Ishikawa (cell line): Measurements from ENCODE around the gene FOXP1.

ENCODE experiments used
- CEBPB ChIP-seq: IDR thresholded peaks from 2 replicates; pipeline ENCODE4 v1.6.1; 2012
- CREB1 ChIP-seq: IDR thresholded peaks from 2 replicates; pipeline ENCODE4 v1.6.1; 2012; ENCODE audit warnings: low read depth
- EGR1 ChIP-seq: IDR thresholded peaks from 2 replicates; pipeline ENCODE4 v1.6.1; 2012
- EP300 ChIP-seq: IDR thresholded peaks from 2 replicates; pipeline ENCODE4 v1.6.1; 2012; ENCODE audit warnings: borderline replicate concordance
- FOXM1 ChIP-seq: IDR thresholded peaks from 2 replicates; pipeline ENCODE4 v1.6.1; 2012; ENCODE audit warnings: low read depth, borderline replicate concordance
- NFIC ChIP-seq: IDR thresholded peaks from 2 replicates; pipeline ENCODE4 v1.6.1; 2012
- RAD21 ChIP-seq: IDR thresholded peaks from 2 replicates; pipeline ENCODE4 v1.6.1; 2012; ENCODE audit warnings: low read depth
- TAF1 ChIP-seq: IDR thresholded peaks from 2 replicates; pipeline ENCODE4 v1.6.1; 2012; ENCODE audit warnings: low read depth, mild to moderate bottlenecking
- TCF12 ChIP-seq: IDR thresholded peaks from 2 replicates; pipeline ENCODE4 v1.6.1; 2012; ENCODE audit warnings: low read depth
- TEAD4 ChIP-seq: IDR thresholded peaks from 2 replicates; pipeline ENCODE4 v1.6.1; 2012
- YY1 ChIP-seq: IDR thresholded peaks from 2 replicates; pipeline ENCODE4 v1.6.1; 2012; ENCODE audit warnings: low read depth
- ZBTB7A ChIP-seq: IDR thresholded peaks from 2 replicates; pipeline ENCODE4 v1.6.1; 2012; ENCODE audit warnings: low read depth
- TF ChIP-seq, protein P1 (sequence below): IDR thresholded peaks from 2 replicates; pipeline ENCODE4 v1.6.1; 2012
- TF ChIP-seq, protein P2 (sequence below): IDR thresholded peaks from 2 replicates; pipeline ENCODE4 v1.6.1; 2012
- TF ChIP-seq, protein P3 (sequence below): IDR thresholded peaks from 2 replicates; pipeline ENCODE4 v1.6.1; 2012; ENCODE audit warnings: low read depth, mild to moderate bottlenecking

The FOXP1 gene

DNA sequence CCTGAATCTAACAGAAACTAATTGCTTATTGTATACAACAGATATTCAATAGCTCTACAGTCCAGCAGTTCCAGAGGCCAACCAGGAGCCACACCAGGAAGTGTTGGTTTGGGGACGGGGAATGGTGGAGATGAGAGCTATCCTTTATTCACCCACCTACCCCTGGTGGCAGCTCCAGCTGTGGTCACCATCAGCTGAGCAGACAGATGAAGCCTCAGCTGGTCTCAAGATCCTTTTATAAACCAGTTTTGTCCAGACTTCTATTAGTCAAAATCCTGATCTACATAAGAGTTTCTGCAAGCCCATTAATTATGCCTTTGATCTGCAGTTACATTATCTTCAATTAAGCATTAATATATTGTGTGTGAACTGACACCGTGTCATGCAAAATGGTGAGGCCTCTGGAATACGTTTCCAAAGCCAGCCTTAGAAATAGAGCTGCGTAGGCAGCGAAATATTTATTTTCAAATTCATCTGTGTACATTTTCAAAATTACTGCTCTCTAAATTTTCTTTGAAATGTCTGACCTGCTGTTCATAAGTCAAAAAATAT is 488.8 kb downstream of the FOXP1 start:
- TF ChIP-seq NFIC (no peak), FOXM1 (no peak), EP300 (no peak), RAD21 (no peak), CEBPB (no peak), EGR1 (no peak), TEAD4 (no peak), TCF12 (no peak), ZBTB7A (no peak), TAF1 (no peak), YY1 (no peak), CREB1 (no peak)
- TF ChIP-seq, protein P1, sequence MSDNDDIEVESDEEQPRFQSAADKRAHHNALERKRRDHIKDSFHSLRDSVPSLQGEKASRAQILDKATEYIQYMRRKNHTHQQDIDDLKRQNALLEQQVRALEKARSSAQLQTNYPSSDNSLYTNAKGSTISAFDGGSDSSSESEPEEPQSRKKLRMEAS = no peak
- TF ChIP-seq, protein P2, sequence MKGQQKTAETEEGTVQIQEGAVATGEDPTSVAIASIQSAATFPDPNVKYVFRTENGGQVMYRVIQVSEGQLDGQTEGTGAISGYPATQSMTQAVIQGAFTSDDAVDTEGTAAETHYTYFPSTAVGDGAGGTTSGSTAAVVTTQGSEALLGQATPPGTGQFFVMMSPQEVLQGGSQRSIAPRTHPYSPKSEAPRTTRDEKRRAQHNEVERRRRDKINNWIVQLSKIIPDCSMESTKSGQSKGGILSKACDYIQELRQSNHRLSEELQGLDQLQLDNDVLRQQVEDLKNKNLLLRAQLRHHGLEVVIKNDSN = no peak
- TF ChIP-seq, protein P3, sequence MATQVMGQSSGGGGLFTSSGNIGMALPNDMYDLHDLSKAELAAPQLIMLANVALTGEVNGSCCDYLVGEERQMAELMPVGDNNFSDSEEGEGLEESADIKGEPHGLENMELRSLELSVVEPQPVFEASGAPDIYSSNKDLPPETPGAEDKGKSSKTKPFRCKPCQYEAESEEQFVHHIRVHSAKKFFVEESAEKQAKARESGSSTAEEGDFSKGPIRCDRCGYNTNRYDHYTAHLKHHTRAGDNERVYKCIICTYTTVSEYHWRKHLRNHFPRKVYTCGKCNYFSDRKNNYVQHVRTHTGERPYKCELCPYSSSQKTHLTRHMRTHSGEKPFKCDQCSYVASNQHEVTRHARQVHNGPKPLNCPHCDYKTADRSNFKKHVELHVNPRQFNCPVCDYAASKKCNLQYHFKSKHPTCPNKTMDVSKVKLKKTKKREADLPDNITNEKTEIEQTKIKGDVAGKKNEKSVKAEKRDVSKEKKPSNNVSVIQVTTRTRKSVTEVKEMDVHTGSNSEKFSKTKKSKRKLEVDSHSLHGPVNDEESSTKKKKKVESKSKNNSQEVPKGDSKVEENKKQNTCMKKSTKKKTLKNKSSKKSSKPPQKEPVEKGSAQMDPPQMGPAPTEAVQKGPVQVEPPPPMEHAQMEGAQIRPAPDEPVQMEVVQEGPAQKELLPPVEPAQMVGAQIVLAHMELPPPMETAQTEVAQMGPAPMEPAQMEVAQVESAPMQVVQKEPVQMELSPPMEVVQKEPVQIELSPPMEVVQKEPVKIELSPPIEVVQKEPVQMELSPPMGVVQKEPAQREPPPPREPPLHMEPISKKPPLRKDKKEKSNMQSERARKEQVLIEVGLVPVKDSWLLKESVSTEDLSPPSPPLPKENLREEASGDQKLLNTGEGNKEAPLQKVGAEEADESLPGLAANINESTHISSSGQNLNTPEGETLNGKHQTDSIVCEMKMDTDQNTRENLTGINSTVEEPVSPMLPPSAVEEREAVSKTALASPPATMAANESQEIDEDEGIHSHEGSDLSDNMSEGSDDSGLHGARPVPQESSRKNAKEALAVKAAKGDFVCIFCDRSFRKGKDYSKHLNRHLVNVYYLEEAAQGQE = no peak

DNA sequence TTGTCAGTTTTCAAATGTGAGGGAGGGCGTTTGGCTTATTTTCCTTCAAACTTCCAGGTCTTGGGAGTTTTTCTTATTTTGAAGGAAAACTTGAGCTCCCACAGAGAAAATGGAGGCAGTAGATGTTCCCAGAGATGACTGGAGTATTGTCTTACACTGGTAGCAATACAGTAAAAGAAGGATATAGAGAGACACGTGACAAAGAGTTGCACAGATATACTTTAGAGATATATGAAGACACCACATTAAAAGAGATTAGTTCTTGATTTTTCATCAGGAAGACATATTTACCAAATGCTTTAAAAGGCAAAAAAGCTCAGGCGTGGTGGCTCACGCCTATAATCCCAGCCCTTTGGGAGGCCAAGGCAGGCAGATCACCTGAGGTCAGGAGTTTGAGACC is 490.9 kb downstream of the FOXP1 start:
- TF ChIP-seq FOXM1 (no peak), CREB1 (no peak), TEAD4 (no peak), YY1 (no peak), RAD21 (no peak), TAF1 (no peak), CEBPB (no peak), NFIC (no peak), EP300 (no peak), TCF12 (no peak), EGR1 (no peak), ZBTB7A (no peak)
- TF ChIP-seq, protein P3 = no peak
- TF ChIP-seq, protein P1 = no peak
- TF ChIP-seq, protein P2 = no peak

DNA sequence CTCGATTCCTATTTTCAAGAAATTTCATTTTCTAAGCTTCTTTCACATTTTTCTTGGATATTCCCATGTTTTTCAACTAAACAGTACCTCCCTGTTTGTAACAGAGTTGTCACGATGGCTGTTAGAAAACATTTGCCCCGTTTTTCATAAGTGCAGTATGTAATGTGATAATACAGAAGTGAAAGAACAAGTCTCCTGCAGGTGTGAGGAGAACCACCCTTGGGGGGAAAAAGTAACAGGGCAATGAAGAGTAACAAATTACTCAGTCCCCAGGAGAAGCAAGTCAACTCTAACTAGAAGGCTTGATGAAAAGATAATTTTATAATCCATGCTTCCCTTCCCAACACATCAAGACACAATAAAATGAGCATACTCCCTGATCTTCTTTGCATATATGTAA is 493.3 kb downstream of the FOXP1 start:
- TF ChIP-seq ZBTB7A (no peak), EP300 (no peak), TAF1 (no peak), TCF12 (no peak), FOXM1 (no peak), RAD21 (no peak)

DNA sequence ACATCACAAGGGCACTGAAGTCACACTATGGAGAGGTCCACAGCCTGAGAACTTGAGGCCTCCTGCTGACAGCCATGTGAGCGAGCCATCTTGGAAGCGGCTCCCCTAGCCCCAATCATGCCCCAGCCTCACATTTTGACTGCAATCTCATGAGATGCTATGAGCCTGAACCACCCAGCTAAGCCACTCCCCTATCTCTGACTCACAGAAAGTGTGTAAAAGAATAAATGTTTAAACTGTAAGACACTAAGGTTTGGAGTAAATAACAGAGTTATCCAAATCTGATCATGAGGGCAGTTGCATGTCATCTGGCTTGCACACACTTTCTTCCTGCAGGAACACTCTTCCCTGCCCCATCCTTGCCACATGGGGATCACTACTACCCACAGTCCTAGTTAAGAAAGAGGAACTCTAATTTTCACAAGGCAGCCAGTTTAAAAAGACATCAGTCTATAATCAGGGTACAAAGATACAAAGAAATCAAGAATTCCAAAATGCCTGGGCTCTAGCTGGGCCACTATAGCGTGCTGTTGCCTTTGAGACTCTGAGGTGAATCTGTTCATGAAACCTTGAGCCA is 494.2 kb downstream of the FOXP1 start:
- TF ChIP-seq TCF12 (no peak), TAF1 (no peak), RAD21 (no peak), CREB1 (no peak), FOXM1 (no peak), CEBPB (no peak), EGR1 (no peak), EP300 (no peak), NFIC (no peak), TEAD4 (no peak), ZBTB7A (no peak)
- TF ChIP-seq, protein P1 = no peak
- TF ChIP-seq, protein P2 = no peak
- TF ChIP-seq, protein P3 = no peak
